Prostate gland (tissue), 2 donors: Measurements from ENCODE around the gene CNPY2. TPM values are rescaled to one million over a fixed set of nuclear protein-coding genes. Genes with fewer than 3 reads are reported as not detected.
"Not testable (repeated sequence)": the region's sequence is repeated elsewhere in the genome, so short reads cannot be mapped to it uniquely, and the experiment has no call there.

ENCODE experiments used
- DNase-seq: peaks from one replicate; pipeline ENCODE4 v3.0.0-alpha.2; 2019; ENCODE audit warnings: low spot score
- H3K27ac ChIP-seq, 2 donors: fragments of 200-600 bp; sonication (generic); 2 replicates each; pipeline ENCODE4 v1.5.1; 2017 to 2019
- H3K27me3 ChIP-seq: fragments of 200-600 bp; sonication (generic); replicated peaks from 2 replicates; pipeline ENCODE4 v1.5.1; 2019; ENCODE audit not compliant: insufficient read depth
- H3K36me3 ChIP-seq, 2 donors: fragments of 200-600 bp; sonication (generic); 1 replicate in 1 of 2; 2 replicates in 1 of 2; pipeline versions ENCODE4 v1.5.1 to v1.8.1; 2017 to 2019
- H3K4me1 ChIP-seq: fragments of 200-600 bp; sonication (generic); replicated peaks from 2 replicates; pipeline ENCODE4 v1.5.1; 2019
- H3K4me3 ChIP-seq, 2 donors: fragments of 200-600 bp; sonication (generic); 2 replicates each; pipeline ENCODE4 v1.5.1; 2017 to 2019
- H3K9me3 ChIP-seq: fragments of 200-600 bp; sonication (generic); 2 replicates; pipeline ENCODE4 v1.5.1; 2017
- POLR2A ChIP-seq: fragments of 450-650 bp; IDR thresholded peaks from one replicate; pipeline ENCODE4 v1.6.1; 2016; ENCODE audit warnings: antibody characterized with exemption, mild to moderate bottlenecking
- POLR2AphosphoS5 ChIP-seq: sonication (generic); formaldehyde crosslinking; IDR thresholded peaks from one replicate; pipeline ENCODE4 v1.6.1; 2017; ENCODE audit warnings: antibody characterized with exemption
- WGBS: methylation state at CpG from one replicate; pipeline ENCODE4 v1.1.5; 2018; 5-methylcytosine and 5-hydroxymethylcytosine counted together
- intact Hi-C: fragments of 100-400 bp; cut with DNase I; formaldehyde crosslinking; loops from one replicate; pipeline ENCODE4 v1.14.2; 2022
- total RNA-seq, 2 donors: library from RNA; depleted of rRNA; stranded (reverse); fragments of >200 nt; gene quantifications; one replicate each; pipeline ENCODE4 v1.1.0, GENCODE V29; 2016
- TF ChIP-seq, protein P1 (sequence below), 4 experiments: fragments of 200-600 bp in 2 of 4; fragments of 450-650 bp in 2 of 4; sonication (generic) in 2 of 4; IDR thresholded peaks; 1 replicate in 3 of 4; 2 replicates in 1 of 4; pipeline ENCODE4 v1.5.1; 2016 to 2019; ENCODE audit warnings: antibody characterized with exemption in 4 of 4, mild to moderate bottlenecking in 2 of 4, moderate library complexity in 2 of 4

Gene CNPY2
- total RNA-seq, 2 donors from 2014 or later = 97.7 to 101 TPM

DNA sequence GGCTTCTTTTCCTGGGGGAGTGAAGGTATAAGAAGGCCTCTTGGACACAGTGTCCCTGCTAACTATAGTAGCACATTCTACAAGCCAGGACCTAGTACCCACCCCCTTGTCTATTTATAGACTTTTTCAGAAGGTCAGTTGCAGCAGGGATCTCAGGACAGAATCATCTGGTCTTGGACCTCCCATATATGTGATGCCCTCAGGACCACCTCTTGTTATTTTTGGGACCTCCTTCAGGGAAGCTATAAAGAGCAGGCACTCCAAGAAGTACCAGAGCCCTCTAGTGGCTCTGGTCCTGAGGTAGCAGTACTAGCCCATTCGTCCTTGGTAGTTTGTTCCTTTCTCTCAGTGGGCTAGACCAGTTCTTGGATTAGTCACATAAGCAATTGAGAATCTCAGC lies 44.8 kb downstream of the CNPY2 start:
- TF ChIP-seq, protein P1, sequence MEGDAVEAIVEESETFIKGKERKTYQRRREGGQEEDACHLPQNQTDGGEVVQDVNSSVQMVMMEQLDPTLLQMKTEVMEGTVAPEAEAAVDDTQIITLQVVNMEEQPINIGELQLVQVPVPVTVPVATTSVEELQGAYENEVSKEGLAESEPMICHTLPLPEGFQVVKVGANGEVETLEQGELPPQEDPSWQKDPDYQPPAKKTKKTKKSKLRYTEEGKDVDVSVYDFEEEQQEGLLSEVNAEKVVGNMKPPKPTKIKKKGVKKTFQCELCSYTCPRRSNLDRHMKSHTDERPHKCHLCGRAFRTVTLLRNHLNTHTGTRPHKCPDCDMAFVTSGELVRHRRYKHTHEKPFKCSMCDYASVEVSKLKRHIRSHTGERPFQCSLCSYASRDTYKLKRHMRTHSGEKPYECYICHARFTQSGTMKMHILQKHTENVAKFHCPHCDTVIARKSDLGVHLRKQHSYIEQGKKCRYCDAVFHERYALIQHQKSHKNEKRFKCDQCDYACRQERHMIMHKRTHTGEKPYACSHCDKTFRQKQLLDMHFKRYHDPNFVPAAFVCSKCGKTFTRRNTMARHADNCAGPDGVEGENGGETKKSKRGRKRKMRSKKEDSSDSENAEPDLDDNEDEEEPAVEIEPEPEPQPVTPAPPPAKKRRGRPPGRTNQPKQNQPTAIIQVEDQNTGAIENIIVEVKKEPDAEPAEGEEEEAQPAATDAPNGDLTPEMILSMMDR (IDR thresholded peaks at IDR 0.05) = peak in 1 of 4 experiments; percentile 16
- TF ChIP-seq POLR2AphosphoS5 = no peak
- 21% methylated on average over 1 of the region's 1 CpG for WGBS
- H3K27ac ChIP-seq = no peak overlapping the region
- H3K9me3 ChIP-seq = no peaks in the 10 kb centered on the region
- H3K36me3 ChIP-seq = peaks cover 5 to 12% of the 10 kb centered on the region in 2 donors
- no peak overlapping the region for H3K4me3 ChIP-seq
- intact Hi-C loops = no loop called here
- no peak for DNase-seq
- H3K4me1 ChIP-seq = peaks cover 4% of the 10 kb centered on the region
- no peaks in the 10 kb centered on the region for H3K27me3 ChIP-seq

DNA sequence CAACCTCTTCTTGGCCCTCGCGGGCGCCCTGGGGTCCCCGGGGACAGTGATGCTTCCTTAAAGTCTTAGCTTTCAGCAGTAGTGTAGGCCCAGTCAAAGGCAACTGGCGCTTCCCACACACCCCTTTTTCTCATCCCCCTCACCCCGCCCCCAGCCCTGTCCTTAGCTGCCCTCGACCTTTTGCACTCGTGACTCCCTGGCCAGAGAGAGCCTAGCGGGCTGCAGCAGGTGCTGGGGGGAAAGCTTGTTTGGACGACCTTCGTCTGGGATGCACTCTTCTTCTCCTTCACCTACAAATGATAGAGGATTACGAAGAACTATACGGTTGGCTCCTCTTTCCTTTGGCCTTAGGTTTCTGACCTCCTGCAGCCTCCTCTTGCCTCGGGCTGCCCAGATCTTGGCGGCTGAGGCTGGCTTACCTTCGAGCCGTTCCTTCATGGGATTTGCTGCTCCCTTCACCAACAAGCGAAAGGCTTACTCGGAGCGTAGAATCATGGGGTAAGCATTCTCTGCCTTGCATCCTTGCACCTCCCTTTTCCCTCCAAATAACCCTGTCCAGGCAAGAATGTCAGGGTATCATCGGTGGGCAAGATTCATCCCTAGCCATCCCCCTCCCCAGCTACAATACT lies 48.2 kb downstream of the CNPY2 start:
- 27% methylated on average over 21 of the region's 21 CpGs for WGBS
- no peak for DNase-seq

DNA sequence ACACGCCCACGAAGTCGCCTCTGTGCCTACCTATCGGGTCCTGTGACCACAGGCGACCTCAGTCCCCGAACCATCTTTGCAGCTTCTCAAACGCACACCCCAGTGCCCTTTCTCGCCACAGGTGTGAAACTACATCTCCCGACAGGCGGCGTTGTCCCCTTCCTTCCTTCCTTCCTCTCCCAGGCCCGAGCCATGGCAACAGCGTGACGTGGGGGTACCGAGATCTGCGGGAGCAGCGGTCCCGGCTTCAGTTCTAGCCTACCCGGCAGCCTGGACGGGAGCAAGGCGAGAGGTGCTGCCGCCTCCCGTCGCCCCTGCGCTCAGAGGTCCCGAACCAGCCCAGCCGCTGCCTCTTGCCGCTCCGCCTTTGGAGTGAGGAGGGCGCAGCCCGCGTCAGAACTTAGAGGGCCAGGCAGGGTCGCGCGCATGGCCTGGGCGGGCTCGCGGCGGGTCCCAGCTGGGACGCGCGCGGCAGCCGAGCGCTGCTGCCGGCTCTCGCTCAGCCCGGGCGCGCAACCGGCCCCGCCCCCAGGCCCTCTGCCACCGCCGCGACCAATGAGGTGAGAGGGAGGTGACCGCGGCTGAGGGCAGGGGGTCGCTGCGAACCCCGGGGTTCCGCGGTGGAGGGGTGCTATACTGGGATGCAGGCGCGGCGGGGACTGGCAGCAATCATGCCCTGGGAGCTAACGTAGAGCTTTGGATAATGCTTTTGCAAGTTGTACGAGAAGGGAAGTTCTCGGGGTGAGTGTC lies 48.9 kb downstream of the CNPY2 start, which contains the start of gene COQ10A:
COQ10A (plus strand) TSS at position 250 of the 750 bp plus-strand sequence; CDS start at position 427, 177 bp downstream.
- H3K4me1 ChIP-seq = peaks cover 4% of the 10 kb centered on the region
- peak; percentile 81 for TF ChIP-seq POLR2A
- TF ChIP-seq, protein P1 (IDR thresholded peaks at IDR 0.05) = peak; percentile 25 to 85 (median 70)
- TF ChIP-seq POLR2AphosphoS5 = peak; percentile 92
- H3K36me3 ChIP-seq = no peaks in the 10 kb centered on the region
- peak; percentile 90 for DNase-seq
- intact Hi-C loops = no loop called here
- H3K4me3 ChIP-seq = peak within 1 kb of the TSS; percentile 56 to 75
- peak within 1 kb of the TSS; percentile 91 to 93 for H3K27ac ChIP-seq
- under 1% methylated on average over 59 of the region's 68 CpGs for WGBS
- no peaks in the 10 kb centered on the region for H3K9me3 ChIP-seq
- no peaks in the 10 kb centered on the region for H3K27me3 ChIP-seq

More for the DNA sequence above, 48.2 kb downstream of the CNPY2 start:
- intact Hi-C loops = no loop called here
- Histone ChIP-seq H3K27ac (peak overlapping the region; percentile 91 to 93), H3K4me1 (peaks cover 4% of the 10 kb centered on the region), H3K36me3 (no peaks in the 10 kb centered on the region), H3K27me3 (no peaks in the 10 kb centered on the region), H3K4me3 (peak overlapping the region; percentile 56 to 75), H3K9me3 (no peaks in the 10 kb centered on the region)
- TF ChIP-seq POLR2A (no peak), POLR2AphosphoS5 (no peak)
- TF ChIP-seq, protein P1 (IDR thresholded peaks at IDR 0.05) = no peak

DNA sequence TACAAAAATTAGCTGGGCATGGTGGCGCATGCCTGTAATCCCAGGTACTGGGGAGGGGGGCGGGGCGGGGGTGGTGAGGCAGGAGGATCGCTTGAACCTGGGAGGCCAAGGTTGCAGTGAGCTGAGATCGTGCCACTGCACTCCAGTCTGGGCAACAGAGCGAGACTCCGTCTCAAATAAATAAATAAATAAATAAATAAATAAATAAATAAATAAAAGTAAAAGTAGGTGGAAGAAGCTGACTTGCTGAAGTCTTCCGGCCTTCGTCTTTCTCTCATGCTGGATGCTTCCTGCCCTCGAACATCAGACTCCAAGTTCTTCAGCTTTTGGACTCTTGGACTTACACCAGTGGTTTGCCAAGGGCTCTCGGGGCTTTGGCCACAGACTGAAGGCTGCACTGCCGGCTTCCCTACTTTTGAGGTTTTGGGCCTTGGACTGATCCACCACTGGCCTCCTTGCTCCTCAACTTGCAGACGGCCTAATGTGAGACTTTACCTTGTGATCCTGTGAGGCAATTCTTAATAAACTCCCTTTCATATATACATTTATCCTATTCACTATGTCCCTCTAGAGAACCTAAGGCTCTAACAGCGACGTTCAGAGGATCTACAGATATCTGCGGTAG lies 49.6 kb downstream of the CNPY2 start:
- H3K27me3 ChIP-seq, H3K4me1 ChIP-seq, DNase-seq, H3K36me3 ChIP-seq, intact Hi-C loops, H3K9me3 ChIP-seq: not testable (repeated sequence)
- H3K27ac ChIP-seq = peak overlapping the region; percentile 91 to 93
- peak overlapping the region; percentile 56 to 75 for H3K4me3 ChIP-seq
- 59% methylated on average over 16 of the region's 16 CpGs for WGBS

DNA sequence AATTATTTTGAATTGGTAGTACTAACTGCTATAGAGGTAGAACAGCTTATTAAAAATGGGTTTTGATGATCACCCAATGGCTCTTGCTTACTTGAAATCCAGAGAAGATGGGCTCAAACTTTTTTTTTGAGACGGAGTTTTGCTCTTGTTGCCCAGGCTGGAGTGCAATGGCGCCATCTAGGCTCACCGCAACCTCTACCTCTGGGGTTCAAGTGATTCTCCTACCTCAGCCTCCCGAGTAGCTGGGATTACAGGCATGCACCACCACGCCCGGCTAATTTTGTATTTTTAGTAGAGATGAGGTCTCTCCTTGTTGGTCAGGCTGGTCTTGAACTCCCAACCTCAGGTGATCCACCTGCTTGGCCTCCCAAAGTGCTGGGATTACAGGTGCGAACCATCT lies 52.8 kb downstream of the CNPY2 start:
- 88% methylated on average over 7 of the region's 7 CpGs for WGBS
- intact Hi-C loops = not testable (repeated sequence)

More for the DNA sequence above, 52.8 kb downstream of the CNPY2 start:
- not testable (repeated sequence) for H3K27me3 ChIP-seq, H3K4me1 ChIP-seq, H3K4me3 ChIP-seq, DNase-seq, H3K36me3 ChIP-seq, H3K27ac ChIP-seq, H3K9me3 ChIP-seq
